Common myeloid progenitor, CD34-positive (primary cell): ENCODE measurements around the gene GNB1.

Source experiments
- CTCF ChIA-PET: fragments of 350-600 bp; sonication (Branson Sonifier 250); formaldehyde crosslinking; loops from one replicate; lab custom pipeline; 2021; ENCODE audit warnings: antibody characterized with exemption; lab: Charles Lee
- POLR2A ChIA-PET: fragments of 350-600 bp; sonication (Branson Sonifier 250); formaldehyde crosslinking; loops from one replicate; lab custom pipeline; 2021; ENCODE audit warnings: antibody characterized with exemption; lab: Charles Lee
- DNase-seq, 3 donors: peaks; one replicate each; pipeline versions ENCODE4 v3.0.0 to v3.0.0-alpha.2; 2013
- H3K27ac ChIP-seq, 2 experiments: 1 replicate in 1 of 2; 2 replicates in 1 of 2; pipeline ENCODE4 v1.7.0; 2013; ENCODE audit warnings: inconsistent platforms in 2 of 2, low read length in 2 of 2, mild to moderate bottlenecking in 2 of 2, low read depth in 1 of 2, moderate library complexity in 1 of 2; ENCODE audit not compliant: severe bottlenecking in 2 of 2, insufficient read depth in 1 of 2, poor library complexity in 1 of 2
- H3K27me3 ChIP-seq, 5 experiments: replicated peaks in 2 of 5; 1 replicate in 3 of 5; 2 replicates in 2 of 5; pipeline versions ENCODE4 v1.6.1 to v1.7.0; 2013; ENCODE audit warnings: low read length in 4 of 5, mild to moderate bottlenecking in 2 of 5, moderate library complexity in 2 of 5, inconsistent platforms in 1 of 5; ENCODE audit not compliant: insufficient read depth in 5 of 5, control insufficient read depth in 4 of 5
- H3K36me3 ChIP-seq, 4 experiments: 1 replicate in 2 of 4; 2 replicates in 2 of 4; pipeline versions ENCODE4 v1.6.1 to v1.7.0; 2013; ENCODE audit warnings: low read length in 3 of 4, control low read depth in 1 of 4, mild to moderate bottlenecking in 1 of 4; ENCODE audit not compliant: control insufficient read depth in 4 of 4, insufficient read depth in 4 of 4
- H3K4me1 ChIP-seq, 4 experiments: 1 replicate in 3 of 4; 2 replicates in 1 of 4; pipeline versions ENCODE4 v1.6.1 to v1.7.1; 2013; ENCODE audit warnings: low read length in 3 of 4, mild to moderate bottlenecking in 3 of 4, control low read depth in 1 of 4, inconsistent platforms in 1 of 4, moderate library complexity in 1 of 4; ENCODE audit not compliant: control insufficient read depth in 4 of 4, insufficient read depth in 4 of 4; ENCODE audit errors: control extremely low read depth in 1 of 4
- H3K4me3 ChIP-seq, 7 experiments: 1 replicate in 4 of 7; 2 replicates in 3 of 7; pipeline versions ENCODE4 v1.5.1 to v1.7.0; 2013; ENCODE audit warnings: mild to moderate bottlenecking in 7 of 7, low read length in 6 of 7, moderate library complexity in 6 of 7, inconsistent platforms in 2 of 7, low read depth in 2 of 7, control low read depth in 1 of 7; ENCODE audit not compliant: insufficient read depth in 4 of 7, control insufficient read depth in 1 of 7; ENCODE audit errors: extremely low read depth in 1 of 7
- H3K9me3 ChIP-seq, 5 experiments: 1 replicate in 4 of 5; 2 replicates in 1 of 5; pipeline versions ENCODE4 v1.6.1 to v1.7.1; 2013; ENCODE audit warnings: low read length in 4 of 5, mild to moderate bottlenecking in 2 of 5, inconsistent platforms in 1 of 5, low read depth in 1 of 5, moderate library complexity in 1 of 5; ENCODE audit not compliant: control insufficient read depth in 4 of 5, insufficient read depth in 2 of 5; ENCODE audit errors: control extremely low read depth in 1 of 5
- WGBS: methylation state at CpG from one replicate; pipeline ENCODE4 v1.1.5; 2013; ENCODE audit not compliant: insufficient coverage; 5-methylcytosine and 5-hydroxymethylcytosine counted together

GNB1 gene

DNA sequence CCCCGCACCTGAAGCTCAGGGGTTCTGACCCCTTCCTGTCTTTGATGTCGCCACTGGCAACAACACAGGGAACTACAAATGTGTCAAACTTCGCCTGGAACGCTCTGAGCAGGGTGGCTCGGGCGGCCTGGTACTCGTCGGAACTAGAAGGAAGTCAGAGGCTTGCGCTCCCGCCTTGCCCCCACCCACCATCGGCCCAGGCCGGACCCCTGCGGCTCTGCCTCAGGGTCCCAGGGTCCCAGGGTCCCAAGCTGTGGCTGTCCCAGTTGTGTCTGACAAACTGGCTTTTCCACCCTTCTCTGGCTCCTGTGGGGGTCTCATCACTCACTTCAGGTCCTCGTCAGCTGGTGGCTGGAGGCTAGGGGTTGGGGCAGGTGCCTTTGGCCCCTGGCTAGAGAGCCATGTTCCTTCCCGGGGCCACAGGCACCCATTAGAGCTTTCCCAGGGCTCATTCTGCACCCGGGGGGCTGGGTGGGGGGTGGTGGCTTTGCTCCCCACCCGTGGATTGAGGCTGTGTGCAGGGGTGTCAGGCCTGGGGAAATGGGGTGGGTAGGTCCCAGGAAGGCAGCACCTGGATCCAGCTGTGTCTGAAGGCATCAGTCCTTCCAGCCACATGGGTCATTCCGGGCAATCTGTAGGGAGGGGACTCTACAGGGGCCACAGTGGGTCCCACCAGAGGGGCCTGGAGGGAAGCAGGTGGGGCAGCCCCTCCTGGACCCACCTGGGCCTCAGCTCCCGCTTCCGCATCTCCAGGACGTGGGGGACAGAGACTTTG lies 36.2 kb upstream of the GNB1 start:
- ChIA-PET CTCF (no interaction called here), POLR2A (no interaction called here)
- H3K9me3 ChIP-seq: no peaks in the 10 kb centered on the region
- peaks cover 0 to 3% (median 0%) of the 10 kb centered on the region in 5 experiments for H3K27me3 ChIP-seq
- DNase-seq: no peak
- H3K4me1 ChIP-seq: no peaks in the 10 kb centered on the region
- H3K36me3 ChIP-seq: no peaks in the 10 kb centered on the region
- no peak overlapping the region for H3K4me3 ChIP-seq
- no peak overlapping the region for H3K27ac ChIP-seq
- WGBS: 91% methylated on average over 17 of the region's 21 CpGs

DNA sequence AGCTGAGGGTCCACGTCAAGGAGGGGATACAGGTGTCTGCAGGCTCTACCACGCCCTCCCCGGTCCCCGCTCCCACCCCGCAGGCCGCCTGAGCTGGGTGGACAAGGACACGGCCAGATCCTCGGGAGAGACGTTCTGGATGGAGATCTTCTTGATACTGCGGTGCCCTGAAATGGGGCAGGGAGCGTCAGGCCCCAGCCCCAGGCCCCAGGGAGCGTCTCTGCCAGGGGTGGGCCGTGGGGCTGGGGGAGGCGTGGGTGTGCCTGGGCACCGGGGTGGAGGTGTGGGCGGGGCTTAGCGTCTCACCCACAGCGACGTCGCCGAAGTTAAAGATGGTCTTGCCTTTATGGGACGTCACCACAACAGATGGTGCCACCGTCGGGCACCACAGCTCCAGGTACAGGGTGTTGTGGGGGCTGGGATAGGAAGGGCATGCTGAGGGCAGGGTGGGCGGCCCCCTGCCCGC lies 35.5 kb upstream of the GNB1 start:
- ChIA-PET POLR2A (no interaction called here), CTCF (no interaction called here)
- H3K9me3 ChIP-seq: no peaks in the 10 kb centered on the region
- no peak for DNase-seq
- WGBS: 95% methylated on average over 16 of the region's 26 CpGs
- no peaks in the 10 kb centered on the region for H3K4me1 ChIP-seq
- peaks cover 0 to 3% (median 0%) of the 10 kb centered on the region in 5 experiments for H3K27me3 ChIP-seq
- H3K36me3 ChIP-seq: no peaks in the 10 kb centered on the region
- no peak overlapping the region for H3K4me3 ChIP-seq
- H3K27ac ChIP-seq: no peak overlapping the region

GRCh38 chr1:1925437-1926345 lies 34.8 kb upstream of the GNB1 start:
- ChIA-PET POLR2A (no interaction called here), CTCF (no interaction called here)
- H3K9me3 ChIP-seq: no peaks in the 10 kb centered on the region
- H3K4me3 ChIP-seq: no peak overlapping the region
- H3K27me3 ChIP-seq: peaks cover 0 to 3% (median 0%) of the 10 kb centered on the region in 5 experiments
- DNase-seq: no peak
- no peak overlapping the region for H3K27ac ChIP-seq
- H3K4me1 ChIP-seq: no peaks in the 10 kb centered on the region
- H3K36me3 ChIP-seq: no peaks in the 10 kb centered on the region
- WGBS: 92% methylated on average over 25 of the region's 27 CpGs

GRCh38 chr1:1924849-1925248 lies 34.0 kb upstream of the GNB1 start:
- peaks cover 0 to 3% (median 0%) of the 10 kb centered on the region in 5 experiments for H3K27me3 ChIP-seq
- H3K4me3 ChIP-seq: no peak overlapping the region
- CTCF ChIA-PET: interaction anchor here (2.3 kb wide), 1 partner anchor 119 kb away, joined by 5 read pairs; no protein-coding TSS in a partner anchor
- DNase-seq: no peak
- POLR2A ChIA-PET: no interaction called here
- no peaks in the 10 kb centered on the region for H3K9me3 ChIP-seq
- no peaks in the 10 kb centered on the region for H3K36me3 ChIP-seq
- WGBS: 96% methylated on average over 14 of the region's 21 CpGs
- peaks cover 0 to 3% (median 2%) of the 10 kb centered on the region in 4 experiments for H3K4me1 ChIP-seq
- H3K27ac ChIP-seq: no peak overlapping the region

DNA sequence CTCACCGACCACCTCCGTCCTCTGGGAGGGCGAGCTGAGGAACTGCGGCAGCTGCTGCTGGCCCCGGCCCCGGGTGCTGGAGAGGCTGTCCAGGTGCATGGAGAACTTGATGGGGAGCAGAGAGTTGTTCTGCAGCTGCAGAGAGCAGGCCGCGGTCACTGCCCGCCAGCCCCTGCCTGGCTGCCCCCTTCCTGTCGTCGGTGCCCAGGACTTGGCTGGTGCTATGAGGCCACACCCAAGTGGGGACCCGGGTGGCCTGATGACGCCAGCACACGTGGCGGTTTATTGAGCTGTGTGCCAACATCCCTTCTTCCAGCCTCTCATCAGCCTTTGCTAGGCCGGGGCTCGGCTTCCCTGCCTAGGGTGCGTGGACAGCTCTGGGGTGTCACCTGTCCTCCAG lies 33.5 kb upstream of the GNB1 start:
- Histone ChIP-seq H3K4me3 (no peak overlapping the region), H3K27me3 (peaks cover 0 to 3% (median 0%) of the 10 kb centered on the region in 5 experiments), H3K4me1 (peaks cover 0 to 7% (median 6%) of the 10 kb centered on the region in 4 experiments), H3K9me3 (no peaks in the 10 kb centered on the region), H3K36me3 (no peaks in the 10 kb centered on the region), H3K27ac (no peak overlapping the region)
- POLR2A ChIA-PET: no interaction called here
- DNase-seq: peak in 2 of 3 donors; percentile 13 to 32
- CTCF ChIA-PET: interaction anchor here (2.3 kb wide), 1 partner anchor 120 kb away, joined by 5 read pairs; no protein-coding TSS in a partner anchor
- 61% methylated on average over 13 of the region's 18 CpGs for WGBS

DNA sequence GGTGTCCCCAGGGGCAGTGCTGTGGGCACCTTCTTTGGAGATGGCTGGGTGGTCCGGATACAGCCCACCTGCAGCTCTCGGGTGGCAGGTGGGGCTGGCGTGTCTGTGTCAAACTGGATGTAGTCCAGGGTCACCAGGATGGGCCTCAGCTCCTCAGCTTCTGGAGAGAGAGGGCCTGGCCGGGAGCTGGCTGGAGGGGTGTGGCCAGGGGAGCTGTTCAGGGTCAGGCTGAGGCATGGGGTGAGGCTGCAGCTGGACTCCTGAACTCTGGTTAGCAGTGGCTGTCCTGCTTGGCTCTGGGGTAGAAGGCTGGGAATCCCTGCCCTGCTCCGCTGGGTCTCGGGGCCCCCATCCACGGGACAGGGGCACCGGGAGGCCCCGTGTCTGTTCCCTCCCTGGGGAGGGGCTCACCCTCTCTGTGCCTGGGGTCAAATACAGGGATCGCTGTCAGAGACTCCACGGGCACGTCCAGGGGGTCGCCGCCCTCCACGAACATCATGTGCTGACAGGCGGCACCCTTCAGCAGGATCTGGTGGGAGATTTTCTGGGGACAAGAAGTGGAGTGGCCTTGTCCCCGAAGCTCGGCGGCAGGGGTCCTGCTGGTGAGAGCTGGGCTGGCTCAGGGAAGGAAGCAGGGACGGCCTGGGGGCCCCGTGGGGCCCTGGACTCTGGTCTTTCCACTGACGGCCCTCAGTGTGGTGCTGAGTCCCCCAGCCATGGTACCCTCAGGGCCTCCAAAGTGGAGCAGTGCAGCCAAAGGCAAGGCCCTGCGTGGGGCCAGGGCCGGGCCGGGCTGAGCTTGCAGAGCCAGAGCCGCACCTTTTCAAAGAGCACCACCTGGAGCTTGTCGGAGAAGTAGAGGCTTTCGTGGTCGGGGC lies 32.3 kb upstream of the GNB1 start:
- Histone ChIP-seq H3K27me3 (peaks cover 0 to 3% (median 0%) of the 10 kb centered on the region in 5 experiments), H3K27ac (no peak overlapping the region), H3K9me3 (no peaks in the 10 kb centered on the region), H3K4me1 (peaks cover 0 to 16% (median 15%) of the 10 kb centered on the region in 4 experiments), H3K4me3 (no peak overlapping the region), H3K36me3 (no peaks in the 10 kb centered on the region)
- 83% methylated on average over 21 of the region's 29 CpGs for WGBS
- no peak for DNase-seq
- ChIA-PET CTCF (interaction anchor here (2.3 kb wide), 1 partner anchor 121 kb away, joined by 5 read pairs; no protein-coding TSS in a partner anchor), POLR2A (no interaction called here)
